Measurements from ENCODE around the gene GTPBP1. TPM values are rescaled to one million over a fixed set of nuclear protein-coding genes. Genes with fewer than 3 reads are reported as not detected.

GTPBP1 gene
- total and polyA plus RNA-seq, 2 of the 13 experiments (the other 11 are each of a cell fraction or from before 2014, with no cell fraction given), result 22.3 to 27.0 TPM

GRCh38 chr22:38700789-38701628 is 4.7 kb upstream of the GTPBP1 start, which contains the start of gene JOSD1 (continued):
- TF ChIP-seq, protein P1, sequence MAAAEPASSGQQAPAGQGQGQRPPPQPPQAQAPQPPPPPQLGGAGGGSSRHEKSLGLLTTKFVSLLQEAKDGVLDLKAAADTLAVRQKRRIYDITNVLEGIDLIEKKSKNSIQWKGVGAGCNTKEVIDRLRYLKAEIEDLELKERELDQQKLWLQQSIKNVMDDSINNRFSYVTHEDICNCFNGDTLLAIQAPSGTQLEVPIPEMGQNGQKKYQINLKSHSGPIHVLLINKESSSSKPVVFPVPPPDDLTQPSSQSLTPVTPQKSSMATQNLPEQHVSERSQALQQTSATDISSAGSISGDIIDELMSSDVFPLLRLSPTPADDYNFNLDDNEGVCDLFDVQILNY (CRISPR knock-in tag; conservative IDR thresholded peaks at IDR 0.05), result peak; percentile 70; the same call in 1 of the 2 replicates
- TF ChIP-seq HMG20B (CRISPR knock-in tag; conservative IDR thresholded peaks at IDR 0.05), result no peak
- TF ChIP-seq KLF6 (CRISPR knock-in tag; IDR thresholded peaks at IDR 0.05), result peak; percentile 75; the same call in 1 of the 2 replicates
- no peak; the same call in 1 of the 2 replicates for TF ChIP-seq ZIK1 (CRISPR knock-in tag; IDR thresholded peaks at IDR 0.05; ENCODE audit: borderline replicate concordance, low read depth)
- TF ChIP-seq SMAD1 (CRISPR knock-in tag; IDR thresholded peaks at IDR 0.05; ENCODE audit: borderline replicate concordance, low read depth), result no peak
- peak; percentile 55; the same call in 1 of the 2 replicates for TF ChIP-seq ZNF503 (CRISPR knock-in tag; IDR thresholded peaks at IDR 0.05)
- peak; percentile 80 for TF ChIP-seq BHLHE40 (IDR thresholded peaks at IDR 0.05; ENCODE audit: low read length)
- TF ChIP-seq CTCF (CRISPR knock-in tag; IDR thresholded peaks at IDR 0.05), result peak; percentile 38
- TF ChIP-seq RFX3 (CRISPR knock-in tag; IDR thresholded peaks at IDR 0.05), result no peak
- TF ChIP-seq ZNF121 (CRISPR knock-in tag; IDR thresholded peaks at IDR 0.05), result 0 out of 2 replicates have a peak, but pooled peaks have one; percentile 12
- TF ChIP-seq REL (CRISPR knock-in tag; conservative IDR thresholded peaks at IDR 0.05), result peak; percentile 92; the same call in 1 of the 2 replicates
- TF ChIP-seq ZNF124 (CRISPR knock-in tag; IDR thresholded peaks at IDR 0.05), result peak; percentile 33; the same call in 1 of the 2 replicates
- peak; percentile 86 for TF ChIP-seq ZEB1 (IDR thresholded peaks at IDR 0.05; ENCODE audit: insufficient replicate concordance, low read depth)
- TF ChIP-seq, protein P2, sequence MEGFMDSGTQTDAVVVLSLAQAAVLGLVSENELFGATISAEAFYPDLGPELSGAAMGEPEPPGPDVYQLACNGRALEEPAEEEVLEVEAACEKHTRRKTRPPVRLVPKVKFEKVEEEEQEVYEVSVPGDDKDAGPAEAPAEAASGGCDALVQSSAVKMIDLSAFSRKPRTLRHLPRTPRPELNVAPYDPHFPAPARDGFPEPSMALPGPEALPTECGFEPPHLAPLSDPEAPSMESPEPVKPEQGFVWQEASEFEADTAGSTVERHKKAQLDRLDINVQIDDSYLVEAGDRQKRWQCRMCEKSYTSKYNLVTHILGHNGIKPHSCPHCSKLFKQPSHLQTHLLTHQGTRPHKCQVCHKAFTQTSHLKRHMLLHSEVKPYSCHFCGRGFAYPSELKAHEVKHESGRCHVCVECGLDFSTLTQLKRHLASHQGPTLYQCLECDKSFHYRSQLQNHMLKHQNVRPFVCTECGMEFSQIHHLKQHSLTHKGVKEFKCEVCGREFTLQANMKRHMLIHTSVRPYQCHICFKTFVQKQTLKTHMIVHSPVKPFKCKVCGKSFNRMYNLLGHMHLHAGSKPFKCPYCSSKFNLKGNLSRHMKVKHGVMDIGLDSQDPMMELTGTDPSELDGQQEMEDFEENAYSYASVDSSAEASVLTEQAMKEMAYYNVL (CRISPR knock-in tag; IDR thresholded peaks at IDR 0.05; ENCODE audit: borderline replicate concordance), result 0 out of 2 replicates have a peak, but pooled peaks have one; percentile 63
- TF ChIP-seq, protein P3, sequence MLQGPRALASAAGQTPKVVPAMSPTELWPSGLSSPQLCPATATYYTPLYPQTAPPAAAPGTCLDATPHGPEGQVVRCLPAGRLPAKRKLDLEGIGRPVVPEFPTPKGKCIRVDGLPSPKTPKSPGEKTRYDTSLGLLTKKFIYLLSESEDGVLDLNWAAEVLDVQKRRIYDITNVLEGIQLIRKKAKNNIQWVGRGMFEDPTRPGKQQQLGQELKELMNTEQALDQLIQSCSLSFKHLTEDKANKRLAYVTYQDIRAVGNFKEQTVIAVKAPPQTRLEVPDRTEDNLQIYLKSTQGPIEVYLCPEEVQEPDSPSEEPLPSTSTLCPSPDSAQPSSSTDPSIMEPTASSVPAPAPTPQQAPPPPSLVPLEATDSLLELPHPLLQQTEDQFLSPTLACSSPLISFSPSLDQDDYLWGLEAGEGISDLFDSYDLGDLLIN (CRISPR knock-in tag; IDR thresholded peaks at IDR 0.05; ENCODE audit: borderline replicate concordance), result peak; percentile 87
- peak; percentile 49; the same call in 1 of the 2 replicates for TF ChIP-seq ZNF614 (CRISPR knock-in tag; IDR thresholded peaks at IDR 0.05; ENCODE audit: borderline replicate concordance)
- TF ChIP-seq ZNF709 (CRISPR knock-in tag; IDR thresholded peaks at IDR 0.05), result peak; percentile 62
- TF ChIP-seq ZNF879 (CRISPR knock-in tag; IDR thresholded peaks at IDR 0.05), result no peak
- peak; percentile 64; the same call in 1 of the 2 replicates for TF ChIP-seq TFDP2 (CRISPR knock-in tag; IDR thresholded peaks at IDR 0.05)
